Nucleus accumbens (tissue), 56 donors: ENCODE results near the gene CFAP61.
"Not testable (repeated sequence)": the region's sequence is repeated elsewhere in the genome, so short reads cannot be mapped to it uniquely, and the experiment has no call there.

ENCODE experiments used
- DNase-seq, 56 donors: peaks; one replicate each; lab custom pipeline; 2025; lab: John Stamatoyannopoulos, UW

Gene CFAP61, protein sequence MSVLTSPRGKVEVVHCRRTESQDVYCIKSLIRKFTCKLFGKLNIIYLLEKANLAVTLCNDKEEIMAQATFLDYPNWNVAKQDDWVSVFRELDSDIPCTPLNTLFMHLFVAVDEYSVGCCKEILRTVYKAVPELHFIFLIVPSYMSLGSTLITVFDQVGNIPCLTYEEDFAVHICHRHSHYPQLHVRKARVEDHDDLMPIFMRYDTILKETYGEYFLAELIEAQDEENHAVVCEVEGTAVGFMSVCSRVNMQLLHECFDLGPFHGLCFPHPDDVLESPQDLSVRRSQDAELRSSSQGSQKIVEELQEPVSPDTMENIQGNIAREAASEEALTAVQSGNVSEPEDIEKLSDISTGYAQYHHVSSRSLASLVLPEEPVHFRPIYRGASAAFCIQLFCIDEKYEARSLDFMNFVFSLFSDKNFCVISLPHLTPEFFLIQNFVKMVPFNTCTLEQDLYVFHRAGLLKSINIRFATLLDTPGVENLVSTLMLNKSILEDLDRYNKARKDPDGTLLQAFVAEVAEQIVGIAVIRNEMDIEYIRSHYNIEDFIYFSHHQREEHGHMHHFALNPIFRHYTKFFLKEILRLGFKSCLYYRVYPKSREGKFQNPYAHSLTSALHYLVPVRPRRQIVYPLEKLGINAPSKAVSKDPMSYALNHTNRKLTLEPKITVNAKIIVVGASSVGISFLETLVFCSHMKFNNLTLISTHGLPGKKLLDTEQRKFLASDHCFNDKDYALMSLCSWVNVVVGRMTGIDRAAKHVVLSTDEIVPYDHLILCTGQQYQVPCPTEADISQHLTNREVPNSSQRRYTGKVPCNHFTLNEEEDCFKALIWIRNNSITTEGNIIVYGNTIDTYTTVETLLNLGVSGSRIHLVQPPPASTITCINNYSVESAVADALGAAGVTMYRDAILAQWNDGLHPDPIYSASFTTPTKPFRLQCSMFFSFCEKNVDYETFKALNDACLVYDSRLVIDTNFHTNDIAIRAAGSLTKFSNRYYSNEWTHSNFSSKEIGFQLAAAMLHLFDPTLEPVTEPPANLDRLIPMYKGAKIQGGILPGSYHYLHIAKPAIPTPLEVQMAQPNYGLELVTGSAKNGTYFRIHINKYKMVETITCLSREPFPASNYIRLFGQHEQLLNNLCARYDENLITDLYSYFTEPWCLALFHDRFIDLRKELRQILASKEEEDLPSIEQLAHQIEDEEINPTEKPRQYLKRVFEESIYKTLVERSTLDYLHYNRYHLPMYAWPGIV

DNA sequence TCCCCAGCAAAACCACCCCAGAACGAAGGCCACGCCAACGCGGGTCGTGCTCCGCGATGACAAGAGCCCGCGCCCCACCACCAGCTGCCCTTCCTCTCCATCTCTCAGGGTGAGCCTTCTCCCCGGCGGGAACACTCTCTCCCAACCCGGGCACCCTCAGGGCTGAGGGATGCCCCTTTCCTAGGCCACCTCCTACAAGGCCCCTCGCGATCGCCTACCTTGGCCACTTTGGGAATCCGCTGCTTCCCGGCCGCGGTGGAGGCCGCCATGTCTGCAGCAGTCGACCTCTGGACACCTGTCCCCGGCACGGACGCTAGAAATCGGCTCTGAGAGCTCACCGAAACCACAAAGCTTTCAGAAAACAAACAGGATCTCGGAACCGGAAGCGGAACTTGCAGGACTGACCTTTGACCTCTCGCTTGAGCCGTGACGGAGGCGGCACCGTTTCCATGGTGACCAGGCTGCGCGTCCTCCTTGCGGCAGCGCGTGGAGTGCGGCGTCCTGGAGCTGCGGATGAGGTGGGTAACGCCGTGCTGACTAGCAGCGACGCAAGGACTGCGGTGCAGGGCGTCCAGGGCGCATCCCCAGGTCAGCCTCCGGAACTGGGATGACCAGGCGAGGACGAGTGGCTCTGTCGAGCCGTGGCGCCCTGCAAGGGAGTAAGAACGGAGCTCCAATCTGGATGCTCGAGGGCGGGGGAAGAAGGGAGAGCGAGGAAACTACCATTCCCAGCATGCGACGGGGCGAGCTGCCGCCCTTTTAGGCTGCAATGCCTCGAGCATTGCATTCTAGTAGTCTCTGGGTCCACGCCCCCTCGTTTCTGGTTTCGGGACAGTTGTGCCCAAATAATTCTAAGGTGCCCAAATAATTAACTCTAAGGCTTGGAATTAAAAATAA, at the start of gene CFAP61, which contains the start of gene CRNKL1:
CFAP61 (plus strand) TSS at position 459 of the 897 bp plus-strand sequence. CDS start 4,122 bp downstream, outside the sequence.
CRNKL1 (minus strand) TSS at position 393 of the 897 bp plus-strand sequence; CDS start at position 269, 124 bp downstream.
- peak; percentile 71 to 99 (median 94) for DNase-seq

GRCh38 chr20:20003031-20003954, 49.0 kb upstream of the CFAP61 start:
- peak in 11 of 56 donors; percentile 18 to 53 (median 38) for DNase-seq

DNA sequence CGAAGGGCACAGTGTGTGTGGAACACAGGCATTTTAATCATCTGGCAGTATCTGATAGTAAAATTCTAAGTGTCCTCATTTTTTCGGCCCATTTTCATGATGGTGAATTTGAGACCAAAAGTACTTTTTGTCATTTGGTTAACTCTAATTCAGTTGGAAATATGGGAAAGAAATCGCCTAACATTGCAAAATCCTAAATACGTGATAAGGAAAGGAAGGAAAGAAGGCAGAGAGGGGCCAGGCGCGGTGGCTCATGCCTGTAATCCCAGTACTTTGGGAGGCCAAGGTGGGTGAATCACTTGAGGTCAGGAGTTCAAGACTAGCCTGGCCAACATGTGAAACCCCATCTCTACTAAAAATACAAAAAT, 48.4 kb upstream of the CFAP61 start:
- DNase-seq: not testable (repeated sequence)

DNA sequence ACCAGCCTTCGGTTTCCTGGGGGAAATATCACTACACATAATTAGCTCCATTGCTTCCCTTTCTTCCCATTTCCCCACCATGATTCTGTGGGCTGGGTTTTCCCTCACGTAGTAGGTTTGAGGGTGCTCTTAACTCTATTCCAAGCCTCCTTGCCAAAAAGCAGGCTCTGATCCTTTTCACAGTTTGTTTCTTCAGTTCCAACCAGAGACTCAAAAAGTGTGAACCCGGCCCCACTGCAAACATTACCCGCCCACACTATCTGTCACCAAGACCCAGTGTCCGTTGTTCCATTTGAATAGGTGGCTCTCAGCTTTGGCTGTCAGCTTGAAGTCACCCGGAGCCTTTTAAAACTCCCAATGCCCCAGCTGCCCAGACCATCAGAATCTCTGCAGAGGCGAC, 47.0 kb upstream of the CFAP61 start:
- DNase-seq: no peak

- peak in 17 of 56 donors; percentile 19 to 52 (median 33) for DNase-seq
Measured at GRCh38 chr20:20009784-20010253, 42.5 kb upstream of the CFAP61 start.

- DNase-seq: no peak
Measured at GRCh38 chr20:20010639-20011500, 41.5 kb upstream of the CFAP61 start.

- DNase-seq: peak in 18 of 56 donors; percentile 18 to 51 (median 30)
Measured at GRCh38 chr20:20012541-20012940, 39.8 kb upstream of the CFAP61 start.

- DNase-seq: no peak
Measured at GRCh38 chr20:20014659-20015058, 37.7 kb upstream of the CFAP61 start.

DNA sequence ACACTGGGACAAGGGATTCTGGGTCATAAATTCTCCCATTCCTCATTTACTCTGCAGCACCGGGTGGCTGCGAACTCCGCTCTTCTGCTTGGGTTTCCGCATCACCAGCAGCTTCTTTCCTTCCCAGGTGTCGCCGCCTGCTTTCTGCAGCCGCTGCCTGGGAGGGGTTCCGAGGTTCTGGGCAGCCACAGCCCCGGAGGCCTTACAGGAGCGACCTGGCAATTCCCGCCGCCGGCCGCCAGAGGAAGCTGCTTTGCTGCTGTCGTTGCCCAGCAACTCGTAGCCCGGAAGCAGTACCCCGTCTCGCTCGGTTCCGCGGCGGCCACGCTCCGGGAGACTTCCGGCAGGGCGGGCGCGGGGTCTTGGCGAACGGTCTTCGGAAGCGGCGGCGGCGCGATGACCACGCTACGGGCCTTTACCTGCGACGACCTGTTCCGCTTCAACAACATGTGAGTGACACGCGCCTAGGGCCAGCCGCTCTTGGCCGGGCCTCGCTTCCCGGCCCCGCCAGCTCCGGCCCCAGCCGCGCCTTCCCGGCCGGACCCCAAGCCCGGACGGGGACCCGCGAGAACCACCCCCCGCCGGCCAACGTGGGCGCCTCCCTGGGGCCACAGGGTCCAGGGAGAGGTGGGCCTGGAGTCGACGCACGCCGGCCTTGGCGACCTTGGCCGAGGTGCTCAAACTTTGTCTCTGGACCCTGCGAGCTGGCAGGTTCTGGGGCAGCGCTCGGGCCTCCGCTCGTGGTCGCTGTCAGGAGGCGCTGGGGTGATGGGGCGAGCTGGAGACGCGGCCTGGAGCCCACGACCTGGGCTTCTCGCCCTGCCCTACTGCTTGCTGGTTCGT, 35.1 kb upstream of the CFAP61 start, which contains the start of gene NAA20:
NAA20 (plus strand) TSS at position 362 of the 843 bp plus-strand sequence; CDS start at position 397, 35 bp downstream.
- DNase-seq: peak; percentile 49 to 97 (median 91)

DNA sequence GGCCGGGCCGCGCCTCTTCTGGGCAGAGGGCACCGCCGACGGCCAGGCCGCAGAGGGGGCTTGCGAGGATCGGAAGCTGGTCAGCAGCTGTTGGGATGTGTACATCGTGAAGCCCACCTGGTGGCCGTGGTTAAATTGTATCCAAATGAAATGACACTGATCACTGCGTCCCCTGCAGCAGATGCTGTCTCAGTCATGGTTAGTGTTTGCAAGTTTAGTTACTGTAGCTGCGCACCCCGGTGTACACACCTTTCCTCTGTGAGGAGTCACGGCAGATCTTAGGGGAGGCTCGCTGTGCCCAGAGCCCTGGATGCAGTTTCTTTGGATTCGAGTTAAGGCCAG, 34.5 kb upstream of the CFAP61 start:
- no peak for DNase-seq

DNA sequence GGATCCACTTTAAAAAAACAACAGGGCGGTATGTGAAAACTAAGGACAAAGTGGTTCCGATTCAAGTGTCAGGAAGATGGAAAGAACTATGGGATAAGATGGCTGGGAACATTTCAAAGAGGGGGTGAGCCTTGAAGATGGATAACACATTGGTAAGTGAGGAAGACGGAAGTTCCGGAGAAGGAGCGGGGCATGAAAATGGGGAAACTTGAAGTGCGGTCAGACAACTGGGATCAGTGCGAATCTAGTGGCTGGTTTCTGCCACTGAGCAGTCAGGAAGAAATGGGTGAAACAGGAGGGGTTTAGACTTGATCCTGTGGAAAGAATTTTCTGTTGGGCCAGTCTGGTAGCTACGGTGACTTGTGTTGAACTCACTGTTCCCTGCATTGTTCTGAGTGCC, 34.0 kb upstream of the CFAP61 start:
- DNase-seq: no peak

DNA sequence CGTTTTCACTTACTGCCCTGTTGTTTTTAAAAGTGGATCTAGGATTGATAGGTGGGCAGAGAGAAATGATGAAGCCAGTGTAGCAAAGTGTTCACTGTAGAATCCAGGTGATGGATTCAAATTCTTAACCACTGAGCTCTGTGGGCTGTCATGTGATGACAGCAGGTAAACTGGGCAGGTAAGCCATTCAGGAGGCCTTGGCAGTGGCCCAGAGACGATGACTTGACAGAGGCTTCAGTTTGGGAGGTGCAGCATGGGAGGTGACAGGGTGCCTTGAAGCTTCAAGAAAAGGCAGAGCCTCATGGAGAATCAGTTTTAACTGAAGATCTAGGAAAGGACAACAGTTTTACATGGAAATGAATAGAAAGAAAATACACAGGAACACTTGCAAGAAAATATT, 33.2 kb upstream of the CFAP61 start:
- DNase-seq: no peak

- DNase-seq: no peak
Measured at GRCh38 chr20:20020908-20021307, 31.4 kb upstream of the CFAP61 start.

GRCh38 chr20:20021835-20022234, 30.5 kb upstream of the CFAP61 start:
- DNase-seq: no peak

DNA sequence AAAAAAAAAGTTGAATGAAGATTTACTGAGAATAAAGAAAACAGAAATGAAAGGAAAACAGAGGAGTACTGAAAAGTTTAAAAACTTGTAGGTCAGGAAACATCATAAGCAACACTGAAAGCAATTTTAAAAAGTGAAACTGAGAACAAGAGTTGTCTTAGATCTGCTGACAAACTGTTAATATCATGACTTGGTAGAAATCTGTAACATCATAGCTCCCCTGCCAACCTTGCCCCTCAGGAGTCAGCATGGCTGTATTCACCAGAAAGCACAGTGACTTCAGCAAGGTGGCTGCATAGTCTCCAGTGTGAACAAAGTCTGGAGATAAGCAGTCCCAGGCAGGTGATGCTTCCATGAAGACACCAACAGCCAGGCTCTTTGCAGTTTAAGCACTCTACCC, 29.8 kb upstream of the CFAP61 start:
- DNase-seq: no peak

GRCh38 chr20:20023395-20023794, 28.9 kb upstream of the CFAP61 start:
- DNase-seq: no peak
